ENCODE measurements around the gene MBD5.

The MBD5 gene

GRCh38 chr2:148026573-148026972 lies 5.7 kb downstream of the MBD5 start:
- no peak for DNase-seq

GRCh38 chr2:148027822-148028221 lies 6.9 kb downstream of the MBD5 start:
- no peak for DNase-seq

GRCh38 chr2:148028781-148029180 lies 7.9 kb downstream of the MBD5 start:
- DNase-seq, result no peak

- DNase-seq, result no peak
Observed at GRCh38 chr2:148031152-148031551, 10.3 kb downstream of the MBD5 start.

DNA sequence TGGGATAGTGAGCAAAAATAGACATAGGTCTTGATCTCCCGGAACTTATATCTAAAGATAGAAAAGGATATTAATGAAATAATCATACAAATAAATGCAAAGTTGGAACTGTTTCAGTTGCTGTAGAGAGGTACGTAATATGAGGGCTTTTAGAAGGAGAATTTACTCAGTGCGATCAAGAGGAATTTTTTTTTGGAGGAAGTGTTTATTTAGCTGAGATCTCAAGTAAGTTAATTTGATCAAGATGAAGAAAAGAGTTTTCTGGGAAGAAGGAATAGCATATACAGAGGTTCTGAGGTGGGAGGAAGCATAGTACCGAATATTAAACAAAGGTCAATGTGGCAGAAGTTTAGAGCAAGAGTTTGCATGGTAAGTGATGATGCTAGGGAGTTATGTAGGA lies 11.3 kb downstream of the MBD5 start:
- no peak for DNase-seq

DNA sequence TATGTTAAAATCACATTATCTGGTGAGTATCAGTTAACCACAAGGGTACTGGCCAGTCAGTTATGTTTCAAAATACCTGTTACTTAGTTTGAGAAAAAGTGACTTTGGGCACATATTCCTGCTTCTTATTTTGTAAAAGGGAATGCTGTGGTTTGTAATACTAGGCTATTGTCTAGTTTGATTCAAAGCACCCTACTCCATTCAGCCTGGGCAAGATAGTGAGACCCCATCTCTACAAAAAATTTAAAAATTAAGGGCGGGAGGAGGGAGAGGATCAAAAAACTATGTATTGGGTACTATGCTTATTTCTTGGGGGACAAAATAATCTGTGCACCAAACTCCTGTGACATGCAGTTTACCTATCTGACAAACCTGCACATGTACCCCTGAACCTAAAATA lies 18.9 kb downstream of the MBD5 start:
- no peak for DNase-seq

DNA sequence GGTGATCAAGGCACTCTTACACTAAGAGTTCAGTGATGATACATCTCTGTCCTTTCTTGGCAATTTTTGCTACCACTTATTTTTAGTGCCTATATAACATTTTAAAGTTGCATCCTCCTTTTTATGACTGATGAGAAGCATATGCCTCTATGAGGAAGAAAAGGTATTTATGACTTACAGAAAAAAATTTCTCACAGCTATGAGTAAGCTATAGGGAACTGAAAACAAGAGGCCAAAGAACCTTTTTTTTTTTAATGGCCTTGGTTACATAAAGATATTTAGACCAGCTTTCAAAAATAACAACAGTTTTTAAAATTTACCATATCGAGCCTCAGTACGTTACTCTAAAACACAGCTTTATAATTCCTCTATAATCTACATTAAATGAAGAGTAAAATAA lies 21.3 kb downstream of the MBD5 start:
- no peak for DNase-seq

DNA sequence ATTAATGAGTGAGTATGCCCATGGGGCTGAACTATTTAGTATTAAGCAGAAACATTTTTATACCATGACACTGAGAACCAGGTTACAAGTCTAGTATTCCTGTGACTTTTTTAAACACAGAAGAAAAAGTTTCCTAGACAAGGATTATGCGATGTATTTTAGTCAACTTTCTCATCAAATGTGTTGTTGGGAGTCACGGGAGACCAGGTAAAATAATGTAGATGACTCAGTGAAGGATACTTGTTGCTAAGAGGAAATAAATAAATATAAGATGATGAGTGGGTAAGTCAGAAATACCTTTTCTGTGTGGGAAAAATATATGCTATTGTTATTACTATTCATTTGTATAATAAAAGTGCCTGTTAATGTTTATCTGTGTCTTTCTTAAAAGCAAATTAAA lies 23.4 kb downstream of the MBD5 start:
- DNase-seq, result no peak

- no peak for DNase-seq
Observed at GRCh38 chr2:148046802-148047201, 25.9 kb downstream of the MBD5 start.

DNA sequence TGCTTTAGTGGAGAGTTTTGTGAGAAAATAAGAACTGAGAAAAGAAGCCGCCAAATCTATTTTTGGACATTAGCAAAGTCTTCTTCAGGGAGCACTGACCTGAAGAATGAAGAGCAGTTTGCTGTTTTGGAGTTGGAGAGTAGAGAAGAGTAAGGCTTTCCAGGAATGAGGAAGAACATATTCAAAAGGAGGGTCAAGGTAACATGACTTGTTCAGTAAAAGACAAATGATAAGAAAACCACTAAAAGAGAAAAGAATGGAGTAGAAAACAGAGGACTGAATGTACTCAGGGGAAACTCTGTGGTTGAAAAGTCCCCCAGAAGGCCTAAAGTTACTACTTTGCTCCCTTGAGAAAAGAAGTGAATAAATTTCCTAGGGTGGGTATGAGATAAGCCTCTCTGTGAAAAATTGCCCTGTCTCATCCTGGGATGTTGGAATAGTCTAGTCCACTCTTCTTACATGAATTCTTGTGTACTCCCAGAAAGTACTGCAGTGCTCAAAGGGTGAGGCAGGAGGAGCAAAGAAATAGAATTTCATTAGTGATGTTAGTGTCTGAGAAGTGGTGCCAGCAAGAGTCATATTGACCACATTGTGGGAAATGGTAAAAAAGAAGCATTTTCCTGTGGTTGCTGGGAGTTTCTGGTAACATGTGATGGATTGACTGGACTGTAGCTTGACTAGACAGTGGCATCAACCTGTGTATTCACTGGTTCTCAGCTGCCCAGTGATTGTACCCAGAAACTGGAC lies 27.8 kb downstream of the MBD5 start:
- no peak for DNase-seq

DNA sequence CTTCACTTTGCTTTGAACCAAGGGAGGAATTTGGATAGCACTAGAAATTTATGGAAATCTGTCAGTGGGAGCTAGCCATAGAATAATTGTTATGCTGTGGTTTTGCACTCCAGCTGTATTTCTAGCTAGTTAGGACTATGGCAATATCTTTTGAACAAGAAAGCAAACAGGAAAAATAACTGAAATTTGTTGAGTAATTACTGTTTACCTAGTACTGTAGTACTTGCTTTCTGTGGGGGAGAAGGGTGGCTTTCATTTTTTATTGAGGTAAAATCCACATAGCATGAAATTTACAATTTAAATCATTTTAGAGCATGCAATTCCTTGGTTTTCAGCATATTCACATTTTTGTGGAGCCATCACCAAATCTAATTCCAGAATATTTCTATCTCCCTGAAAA lies 28.4 kb downstream of the MBD5 start:
- no peak for DNase-seq

DNA sequence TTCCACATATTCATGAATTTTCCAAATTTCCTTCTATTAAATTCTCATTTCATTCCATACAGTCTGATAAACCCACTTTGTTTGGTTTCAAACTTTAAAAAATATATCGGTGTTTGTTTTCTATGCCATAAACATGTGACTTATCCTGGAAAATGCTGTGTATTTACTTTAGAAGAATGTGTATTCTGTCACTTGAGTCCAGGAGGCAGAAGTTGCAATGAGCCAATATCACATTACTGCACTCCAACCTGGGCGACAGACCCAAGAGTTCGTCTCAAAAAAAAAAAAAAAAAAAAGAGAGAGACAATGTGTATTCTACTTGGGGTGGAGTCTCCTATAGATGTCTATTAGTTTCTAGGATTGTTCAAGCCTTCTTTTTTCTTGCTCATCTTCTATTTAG lies 31.8 kb downstream of the MBD5 start:
- DNase-seq, result no peak

GRCh38 chr2:148058641-148059040 lies 37.8 kb downstream of the MBD5 start:
- no peak for DNase-seq

DNA sequence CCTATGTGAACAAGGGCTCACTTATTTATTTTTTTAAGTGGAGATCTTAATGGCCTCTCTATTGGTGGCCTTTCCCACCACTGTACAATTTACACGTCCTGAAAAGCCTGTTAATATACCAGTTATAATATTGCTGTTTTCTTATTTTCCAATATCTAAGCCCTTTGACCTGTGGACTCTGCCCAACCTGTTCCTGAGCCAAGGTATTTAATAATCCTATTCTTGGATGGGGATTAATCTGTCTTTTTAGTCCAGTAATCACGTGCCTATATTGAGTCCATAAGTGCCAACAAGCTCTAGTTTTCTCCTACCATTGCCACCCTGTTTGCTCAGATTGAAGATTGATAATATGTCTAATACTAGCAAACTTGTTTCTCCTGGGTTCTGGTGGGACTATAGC lies 42.7 kb downstream of the MBD5 start:
- no peak for DNase-seq

- no peak for DNase-seq
Observed at GRCh38 chr2:148065936-148066335, 45.0 kb downstream of the MBD5 start.

GRCh38 chr2:148067801-148068200 lies 46.9 kb downstream of the MBD5 start:
- DNase-seq, result no peak

- DNase-seq, result no peak
Observed at GRCh38 chr2:148071351-148071750, 50.5 kb downstream of the MBD5 start.

- no peak for DNase-seq
Observed at GRCh38 chr2:148096012-148096411, 75.1 kb downstream of the MBD5 start.

DNA sequence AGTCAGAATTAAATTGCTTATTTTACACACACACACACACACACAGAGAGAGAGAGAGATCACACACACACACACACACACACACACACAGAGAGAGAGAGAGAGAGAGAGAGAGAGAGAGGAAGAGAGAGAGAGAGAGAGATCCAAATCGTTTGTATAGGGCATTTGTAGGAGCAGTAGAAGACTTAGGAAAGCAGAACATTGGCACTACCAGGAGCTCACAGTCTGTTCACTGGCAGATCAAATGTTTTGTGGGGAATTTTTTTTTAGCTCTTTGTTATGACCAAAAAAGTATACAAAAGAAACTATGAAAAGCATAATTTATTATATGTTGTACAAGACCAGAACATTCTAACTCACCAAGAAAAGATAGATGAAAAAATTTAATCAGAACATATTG lies 81.8 kb downstream of the MBD5 start:
- DNase-seq, result no peak

DNA sequence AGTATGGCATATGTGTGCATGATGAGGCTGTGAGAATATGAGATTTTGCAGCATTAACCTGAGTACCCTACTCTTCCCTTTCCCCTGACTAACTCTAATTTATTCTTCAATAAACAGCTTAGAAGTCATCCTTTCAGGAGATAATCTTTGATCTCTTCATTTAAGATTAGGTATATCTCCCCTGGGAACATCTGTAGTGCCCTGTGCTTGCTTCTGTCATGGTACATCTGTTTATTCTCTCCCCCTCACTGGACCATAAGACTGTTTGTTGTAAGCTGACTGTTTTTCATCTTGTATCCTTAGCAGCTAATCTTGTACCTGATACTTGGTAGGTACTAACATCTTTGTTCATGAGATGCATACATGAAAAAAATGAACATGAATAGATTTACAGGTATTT lies 83.1 kb downstream of the MBD5 start:
- DNase-seq, result no peak

GRCh38 chr2:148106331-148106730 lies 85.4 kb downstream of the MBD5 start:
- no peak for DNase-seq

DNA sequence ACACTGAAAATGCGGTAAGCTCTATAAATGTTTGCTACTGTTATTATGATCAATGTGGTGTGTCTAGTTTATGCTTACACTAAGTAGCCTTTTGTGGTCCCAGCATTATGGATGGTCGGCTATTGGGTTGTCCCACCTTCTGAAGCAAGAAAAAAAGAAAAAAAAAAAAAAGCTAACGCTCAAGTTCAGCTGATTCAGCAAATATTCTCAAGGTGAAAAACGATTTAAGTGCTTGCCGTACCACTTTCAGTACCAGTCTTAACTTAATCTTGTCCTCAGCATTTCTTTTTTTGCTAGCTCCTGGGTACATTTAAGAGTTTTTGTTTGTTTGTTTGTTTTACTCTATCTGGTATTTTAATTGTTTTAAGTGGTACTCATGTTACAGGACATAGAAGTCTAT lies 87.5 kb downstream of the MBD5 start:
- DNase-seq, result no peak

DNA sequence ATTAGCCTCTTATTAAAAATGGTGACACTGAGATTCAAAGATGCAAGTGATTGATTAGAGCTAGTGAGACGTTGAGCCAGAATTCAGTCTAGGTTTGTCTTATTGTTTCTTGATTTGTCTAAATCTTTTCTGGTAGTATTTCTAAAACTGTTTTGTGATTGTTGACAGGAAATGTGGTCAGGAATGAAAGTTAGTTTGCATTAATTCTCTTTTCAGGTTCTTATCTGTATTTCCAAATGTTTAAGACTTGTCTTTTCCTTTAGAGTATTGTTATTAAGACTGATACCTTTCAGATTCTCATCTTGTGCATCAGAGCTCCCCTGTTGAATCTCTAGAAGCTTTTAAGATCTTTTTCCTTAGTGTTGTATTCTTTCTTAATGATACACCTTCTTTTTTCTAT lies 89.3 kb downstream of the MBD5 start:
- no peak for DNase-seq

DNA sequence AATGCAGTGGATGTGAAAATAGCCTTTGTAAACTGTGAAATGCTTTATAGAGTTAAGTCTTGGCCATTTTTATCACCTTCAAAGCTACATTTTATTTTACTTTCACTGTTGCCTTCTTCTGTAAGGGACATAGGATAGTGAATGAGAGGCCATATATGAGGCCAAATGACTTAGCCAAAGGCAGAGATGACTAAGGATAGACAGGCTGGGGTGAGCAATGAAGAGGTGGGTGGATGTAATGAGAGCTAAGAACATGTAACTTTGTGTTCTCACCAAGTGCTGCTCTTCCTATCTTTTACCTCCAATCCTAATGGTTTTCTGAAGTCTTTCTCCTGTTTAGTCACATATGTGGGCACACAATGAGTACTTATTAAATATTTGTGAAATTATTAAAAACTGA lies 101.9 kb downstream of the MBD5 start:
- DNase-seq, result no peak

- no peak for DNase-seq
Observed at GRCh38 chr2:148124271-148124670, 103.4 kb downstream of the MBD5 start.

- no peak for DNase-seq
Observed at GRCh38 chr2:148130581-148130980, 109.7 kb downstream of the MBD5 start.
